HepG2 (cell line): ENCODE data around the gene CHD9NB. TPM values are rescaled to one million over a fixed set of nuclear protein-coding genes. Genes with fewer than 3 reads are reported as not detected.

Source experiments
- ARHGAP35 ChIP-seq: sonication (generic); formaldehyde crosslinking; IDR thresholded peaks from 2 replicates; pipeline ENCODE4 v1.9.0; 2022; ENCODE audit warnings: mild to moderate bottlenecking, inconsistent platforms, moderate library complexity, missing genetic modification reagents, borderline replicate concordance
- CCAR2 ChIP-seq: fragments of 200-400 bp; formaldehyde crosslinking; optimal IDR thresholded peaks from 2 replicates; pipeline ENCODE3; 2018; ENCODE audit warnings: low read depth, mild to moderate bottlenecking, low read length, moderate library complexity
- GABPB1 ChIP-seq: IDR thresholded peaks from 2 replicates; pipeline ENCODE4 v1.6.1; 2016; ENCODE audit warnings: mild to moderate bottlenecking, missing genetic modification reagents, moderate library complexity, missing compliant biosample characterization
- HNF4G ChIP-seq, 2 experiments: sonication (generic) in 1 of 2; formaldehyde crosslinking in 1 of 2; IDR thresholded peaks; 2 replicates each; pipeline versions ENCODE4 v1.4.0 to v1.6.1; 2011 to 2020; ENCODE audit warnings: borderline replicate concordance in 2 of 2, low read depth in 2 of 2, mild to moderate bottlenecking in 2 of 2, low read length in 1 of 2, missing genetic modification reagents in 1 of 2, moderate library complexity in 1 of 2
- HNRNPL ChIP-seq: fragments of 200-400 bp; formaldehyde crosslinking; IDR thresholded peaks from 2 replicates; pipeline ENCODE4 v1.6.1; 2017; ENCODE audit warnings: mild to moderate bottlenecking, low read depth, low read length
- MIER3 ChIP-seq: IDR thresholded peaks from 2 replicates; pipeline ENCODE4 v1.6.1; 2016; ENCODE audit warnings: missing compliant biosample characterization, borderline replicate concordance
- NFE2L2 ChIP-seq: fragments of 150-350 bp; IDR thresholded peaks from 2 replicates; pipeline ENCODE4 v1.6.1; 2014; ENCODE audit warnings: low read length
- NR1H2 ChIP-seq: sonication (generic); formaldehyde crosslinking; IDR thresholded peaks from 2 replicates; pipeline ENCODE4 v1.8.1; 2022; ENCODE audit warnings: low read depth, missing genetic modification reagents, borderline replicate concordance
- SNAI1 ChIP-seq: sonication (generic); formaldehyde crosslinking; IDR thresholded peaks from 2 replicates; pipeline ENCODE4 v1.5.0; 2020; ENCODE audit warnings: mild to moderate bottlenecking, missing genetic modification reagents, borderline replicate concordance
- STAT5B ChIP-seq: sonication (generic); formaldehyde crosslinking; IDR thresholded peaks from 2 replicates; pipeline ENCODE4 v1.4.0; 2020; ENCODE audit warnings: missing genetic modification reagents
- TAF15 ChIP-seq: fragments of 200-400 bp; formaldehyde crosslinking; IDR thresholded peaks from one replicate; pipeline ENCODE4 v1.6.1; 2018; ENCODE audit warnings: mild to moderate bottlenecking, low read depth, low read length; ENCODE audit not compliant: poor library complexity, severe bottlenecking
- THAP11 ChIP-seq: IDR thresholded peaks from 2 replicates; pipeline ENCODE4 v1.6.1; 2016; ENCODE audit warnings: missing biosample characterization, missing genetic modification reagents
- TOE1 ChIP-seq: sonication (generic); formaldehyde crosslinking; IDR thresholded peaks from 2 replicates; pipeline ENCODE4 v1.4.0; 2020; ENCODE audit warnings: mild to moderate bottlenecking, missing genetic modification reagents
- ZC3H4 ChIP-seq: sonication (generic); formaldehyde crosslinking; IDR thresholded peaks from 2 replicates; pipeline ENCODE4 v1.4.0; 2020; ENCODE audit warnings: missing genetic modification reagents, borderline replicate concordance
- ZFP37 ChIP-seq: sonication (generic); formaldehyde crosslinking; IDR thresholded peaks from 2 replicates; pipeline ENCODE4 v1.4.0; 2020; ENCODE audit warnings: missing genetic modification reagents, borderline replicate concordance
- ZFP41 ChIP-seq: sonication (generic); formaldehyde crosslinking; IDR thresholded peaks from 2 replicates; pipeline ENCODE4 v1.4.0; 2020; ENCODE audit warnings: mild to moderate bottlenecking, missing genetic modification reagents, borderline replicate concordance
- ZKSCAN5 ChIP-seq: sonication (generic); formaldehyde crosslinking; IDR thresholded peaks from 2 replicates; pipeline ENCODE4 v1.5.1; 2020; ENCODE audit warnings: mild to moderate bottlenecking, missing genetic modification reagents
- ZNF317 ChIP-seq: sonication (generic); formaldehyde crosslinking; IDR thresholded peaks from 2 replicates; pipeline ENCODE4 v1.5.0; 2020; ENCODE audit warnings: mild to moderate bottlenecking, missing genetic modification reagents
- ZNF451 ChIP-seq: sonication (generic); formaldehyde crosslinking; IDR thresholded peaks from 2 replicates; pipeline ENCODE4 v1.5.0; 2020; ENCODE audit warnings: mild to moderate bottlenecking, missing genetic modification reagents
- ZNF816 ChIP-seq: sonication (generic); formaldehyde crosslinking; IDR thresholded peaks from 2 replicates; pipeline ENCODE4 v1.8.0; 2022; ENCODE audit warnings: missing genetic modification reagents, mild to moderate bottlenecking, borderline replicate concordance
- polyA plus RNA-seq, 8 experiments: library from polyadenylated mRNA; depleted of rRNA in 3 of 8; stranded (reverse) in 7 of 8; unstranded in 1 of 8; fragments of >200 nt; fragmentation: Illumina TruSeq in 4 of 8; extraction: Trizol in 4 of 8; gene quantifications; 2 replicates each; pipeline versions ENCODE4 v1.2.1 to v1.2.3, GENCODE V29; 2011 to 2016; ENCODE audit warnings: low read depth in 4 of 8, missing spikeins in 1 of 8, mixed read lengths in 1 of 8; ENCODE audit not compliant: insufficient read depth in 1 of 8
- total RNA-seq, 5 experiments: library from RNA; depleted of rRNA; stranded (reverse); fragments of >200 nt; fragmentation: Illumina TruSeq; extraction: Trizol; gene quantifications; 2 replicates each; pipeline ENCODE4 v1.2.3, GENCODE V29; 2016; ENCODE audit warnings: low read depth in 1 of 5
- TF ChIP-seq, protein P1 (sequence below): IDR thresholded peaks from 2 replicates; pipeline ENCODE4 v1.4.0; 2020; ENCODE audit warnings: mild to moderate bottlenecking, missing genetic modification reagents
- TF ChIP-seq, protein P2 (sequence below): sonication (generic); formaldehyde crosslinking; IDR thresholded peaks from 2 replicates; pipeline ENCODE4 v1.5.0; 2020; ENCODE audit warnings: missing genetic modification reagents, mild to moderate bottlenecking, borderline replicate concordance
- TF ChIP-seq, protein P3 (sequence below): sonication (generic); formaldehyde crosslinking; IDR thresholded peaks from 2 replicates; pipeline ENCODE4 v1.5.0; 2020; ENCODE audit warnings: missing genetic modification reagents

Gene CHD9NB
- total and polyA plus RNA-seq, 2 of the 13 experiments (the other 11 are each of a cell fraction or from before 2014, with no cell fraction given), result 0.17 to 0.18 TPM

DNA sequence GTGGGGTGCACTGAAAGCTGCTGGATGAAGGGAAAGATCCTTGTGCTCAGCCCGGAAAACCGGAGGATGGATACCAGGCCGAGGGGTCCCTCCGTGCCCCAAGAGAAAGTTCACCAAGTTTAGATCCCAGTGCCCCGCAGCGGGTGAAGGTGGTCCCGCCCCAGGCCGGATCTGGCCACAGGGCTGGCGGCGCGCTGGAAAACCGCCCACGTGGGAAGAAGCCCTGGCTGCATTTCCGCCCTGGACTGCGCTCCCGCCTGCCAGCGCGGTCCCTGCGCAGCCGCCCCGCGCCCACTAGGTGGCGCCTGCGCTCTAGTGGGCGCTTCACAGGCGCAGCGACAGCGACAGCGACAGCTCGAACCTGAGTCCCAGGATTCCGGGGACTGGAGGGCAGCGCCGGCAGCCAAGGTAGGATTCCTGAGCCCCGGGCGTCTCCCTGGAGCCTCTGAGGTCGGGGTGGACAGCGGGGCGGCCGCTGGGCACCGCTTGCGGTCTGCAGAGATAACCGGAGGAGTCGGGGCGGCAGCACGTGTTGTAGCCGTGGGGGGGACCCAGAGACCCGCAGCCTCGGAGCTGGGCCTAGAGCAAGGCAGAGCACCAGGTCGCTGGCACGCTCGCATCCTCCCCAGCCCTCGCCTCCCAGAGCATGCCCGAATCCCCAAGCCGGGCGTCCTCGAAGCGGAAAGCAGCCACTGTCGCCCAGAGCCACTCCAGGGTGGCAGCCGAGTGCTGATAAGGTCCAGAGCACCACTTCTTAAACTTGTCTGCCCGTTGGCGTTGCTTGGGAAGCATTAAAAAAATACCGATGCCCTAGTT, 2.2 kb upstream of the CHD9NB start, which contains the start of gene CHD9 (continued):
- TF ChIP-seq, protein P1, sequence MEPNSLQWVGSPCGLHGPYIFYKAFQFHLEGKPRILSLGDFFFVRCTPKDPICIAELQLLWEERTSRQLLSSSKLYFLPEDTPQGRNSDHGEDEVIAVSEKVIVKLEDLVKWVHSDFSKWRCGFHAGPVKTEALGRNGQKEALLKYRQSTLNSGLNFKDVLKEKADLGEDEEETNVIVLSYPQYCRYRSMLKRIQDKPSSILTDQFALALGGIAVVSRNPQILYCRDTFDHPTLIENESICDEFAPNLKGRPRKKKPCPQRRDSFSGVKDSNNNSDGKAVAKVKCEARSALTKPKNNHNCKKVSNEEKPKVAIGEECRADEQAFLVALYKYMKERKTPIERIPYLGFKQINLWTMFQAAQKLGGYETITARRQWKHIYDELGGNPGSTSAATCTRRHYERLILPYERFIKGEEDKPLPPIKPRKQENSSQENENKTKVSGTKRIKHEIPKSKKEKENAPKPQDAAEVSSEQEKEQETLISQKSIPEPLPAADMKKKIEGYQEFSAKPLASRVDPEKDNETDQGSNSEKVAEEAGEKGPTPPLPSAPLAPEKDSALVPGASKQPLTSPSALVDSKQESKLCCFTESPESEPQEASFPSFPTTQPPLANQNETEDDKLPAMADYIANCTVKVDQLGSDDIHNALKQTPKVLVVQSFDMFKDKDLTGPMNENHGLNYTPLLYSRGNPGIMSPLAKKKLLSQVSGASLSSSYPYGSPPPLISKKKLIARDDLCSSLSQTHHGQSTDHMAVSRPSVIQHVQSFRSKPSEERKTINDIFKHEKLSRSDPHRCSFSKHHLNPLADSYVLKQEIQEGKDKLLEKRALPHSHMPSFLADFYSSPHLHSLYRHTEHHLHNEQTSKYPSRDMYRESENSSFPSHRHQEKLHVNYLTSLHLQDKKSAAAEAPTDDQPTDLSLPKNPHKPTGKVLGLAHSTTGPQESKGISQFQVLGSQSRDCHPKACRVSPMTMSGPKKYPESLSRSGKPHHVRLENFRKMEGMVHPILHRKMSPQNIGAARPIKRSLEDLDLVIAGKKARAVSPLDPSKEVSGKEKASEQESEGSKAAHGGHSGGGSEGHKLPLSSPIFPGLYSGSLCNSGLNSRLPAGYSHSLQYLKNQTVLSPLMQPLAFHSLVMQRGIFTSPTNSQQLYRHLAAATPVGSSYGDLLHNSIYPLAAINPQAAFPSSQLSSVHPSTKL (CRISPR knock-in tag), result peak; percentile 91
- TF ChIP-seq TOE1, result peak; percentile 92; the same call in 1 of the 2 replicates
- no peak for TF ChIP-seq ZKSCAN5 (CRISPR knock-in tag)
- peak; percentile 84 for TF ChIP-seq THAP11 (CRISPR knock-in tag)
- TF ChIP-seq NFE2L2, result no peak
- peak; percentile 88 for TF ChIP-seq ZNF317 (CRISPR knock-in tag)
- TF ChIP-seq ARHGAP35 (CRISPR knock-in tag), result peak; percentile 92; the same call in 1 of the 2 replicates
- TF ChIP-seq, protein P2, sequence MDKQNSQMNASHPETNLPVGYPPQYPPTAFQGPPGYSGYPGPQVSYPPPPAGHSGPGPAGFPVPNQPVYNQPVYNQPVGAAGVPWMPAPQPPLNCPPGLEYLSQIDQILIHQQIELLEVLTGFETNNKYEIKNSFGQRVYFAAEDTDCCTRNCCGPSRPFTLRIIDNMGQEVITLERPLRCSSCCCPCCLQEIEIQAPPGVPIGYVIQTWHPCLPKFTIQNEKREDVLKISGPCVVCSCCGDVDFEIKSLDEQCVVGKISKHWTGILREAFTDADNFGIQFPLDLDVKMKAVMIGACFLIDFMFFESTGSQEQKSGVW (CRISPR knock-in tag), result peak; percentile 68; the same call in 1 of the 2 replicates
- no peak for TF ChIP-seq CCAR2
- TF ChIP-seq MIER3 (CRISPR knock-in tag), result peak; percentile 90
- TF ChIP-seq ZFP37 (CRISPR knock-in tag), result no peak; the same call in 1 of the 2 replicates
- no peak for TF ChIP-seq NR1H2 (CRISPR knock-in tag)
- TF ChIP-seq STAT5B (CRISPR knock-in tag), result no peak
- TF ChIP-seq HNF4G (IDR thresholded peaks at IDR 0.05; ENCODE audit: borderline replicate concordance, low read depth, low read length), result peak; percentile 62; the same call in 1 of the 2 replicates
- peak; percentile 76 for TF ChIP-seq HNF4G (CRISPR knock-in tag; IDR thresholded peaks at IDR 0.05; ENCODE audit: borderline replicate concordance, low read depth)
- no peak; the same call in 1 of the 2 replicates for TF ChIP-seq ZFP41 (CRISPR knock-in tag)
- TF ChIP-seq ZNF816, result peak; percentile 93
- TF ChIP-seq, protein P3, sequence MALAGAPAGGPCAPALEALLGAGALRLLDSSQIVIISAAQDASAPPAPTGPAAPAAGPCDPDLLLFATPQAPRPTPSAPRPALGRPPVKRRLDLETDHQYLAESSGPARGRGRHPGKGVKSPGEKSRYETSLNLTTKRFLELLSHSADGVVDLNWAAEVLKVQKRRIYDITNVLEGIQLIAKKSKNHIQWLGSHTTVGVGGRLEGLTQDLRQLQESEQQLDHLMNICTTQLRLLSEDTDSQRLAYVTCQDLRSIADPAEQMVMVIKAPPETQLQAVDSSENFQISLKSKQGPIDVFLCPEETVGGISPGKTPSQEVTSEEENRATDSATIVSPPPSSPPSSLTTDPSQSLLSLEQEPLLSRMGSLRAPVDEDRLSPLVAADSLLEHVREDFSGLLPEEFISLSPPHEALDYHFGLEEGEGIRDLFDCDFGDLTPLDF, result peak; percentile 92
- TF ChIP-seq ZC3H4, result peak; percentile 72; the same call in 1 of the 2 replicates
- TF ChIP-seq ZNF451 (CRISPR knock-in tag), result peak; percentile 90
- peak; percentile 94; the same call in 1 of the 2 replicates for TF ChIP-seq SNAI1
- peak; percentile 83 for TF ChIP-seq TAF15
- peak; percentile 95 for TF ChIP-seq GABPB1
- peak; percentile 88 for TF ChIP-seq HNRNPL
